GM04503 (cell line): ENCODE results near the gene RAD51.
A peak's percentile ranks its signal among the peaks of the same experiment; 100 is the strongest.

Source experiments
- DNase-seq: peaks from one replicate; pipeline ENCODE4 v3.0.0-alpha.2; 2012; ENCODE audit warnings: low read depth

Gene RAD51

DNA sequence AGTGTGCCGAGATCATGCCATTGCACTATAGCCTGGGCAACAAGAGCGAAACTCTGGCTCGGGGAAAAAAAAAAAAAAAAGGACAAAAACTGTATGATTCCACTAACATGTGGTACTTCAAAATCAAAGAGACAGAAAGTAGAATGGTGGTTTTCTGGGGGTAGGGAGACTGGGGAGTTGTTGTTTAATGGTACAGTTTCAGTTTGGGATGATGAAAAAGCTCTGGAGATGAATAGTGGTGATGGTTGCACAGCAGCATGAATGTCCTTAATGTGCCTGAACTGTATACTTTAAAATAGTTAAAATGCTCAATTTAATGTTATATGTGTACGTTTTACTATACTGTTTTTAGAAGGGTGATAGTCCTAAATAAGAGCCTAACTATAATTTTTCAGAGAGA lies 27.4 kb downstream of the RAD51 start:
- DNase-seq: no peak

GRCh38 chr15:40722934-40723333 lies 28.0 kb downstream of the RAD51 start:
- DNase-seq: no peak

- DNase-seq: no peak
Observed at GRCh38 chr15:40723919-40724318, 28.9 kb downstream of the RAD51 start.

GRCh38 chr15:40731034-40731433 lies 36.1 kb downstream of the RAD51 start:
- no peak for DNase-seq

GRCh38 chr15:40736575-40736974 lies 41.6 kb downstream of the RAD51 start:
- no peak for DNase-seq

DNA sequence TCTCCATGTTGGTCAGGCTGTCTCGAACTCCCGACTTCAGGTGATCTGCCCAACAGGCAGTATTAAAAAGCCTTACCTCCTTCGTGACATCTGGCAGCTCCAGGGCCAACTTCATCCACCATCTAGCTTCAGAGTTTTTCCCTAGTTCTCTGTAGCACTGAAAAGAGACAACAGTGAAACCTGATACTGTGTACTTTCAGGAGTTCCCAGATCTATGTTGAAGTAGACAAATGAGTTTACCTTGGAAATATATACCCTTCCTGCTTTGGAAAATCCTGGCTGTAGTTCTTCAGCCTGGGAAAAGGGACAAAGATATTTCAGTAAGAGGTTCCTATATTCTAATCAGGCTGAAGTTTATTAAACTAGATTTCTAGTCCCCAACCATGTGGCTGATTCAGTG lies 42.1 kb downstream of the RAD51 start:
- no peak for DNase-seq

DNA sequence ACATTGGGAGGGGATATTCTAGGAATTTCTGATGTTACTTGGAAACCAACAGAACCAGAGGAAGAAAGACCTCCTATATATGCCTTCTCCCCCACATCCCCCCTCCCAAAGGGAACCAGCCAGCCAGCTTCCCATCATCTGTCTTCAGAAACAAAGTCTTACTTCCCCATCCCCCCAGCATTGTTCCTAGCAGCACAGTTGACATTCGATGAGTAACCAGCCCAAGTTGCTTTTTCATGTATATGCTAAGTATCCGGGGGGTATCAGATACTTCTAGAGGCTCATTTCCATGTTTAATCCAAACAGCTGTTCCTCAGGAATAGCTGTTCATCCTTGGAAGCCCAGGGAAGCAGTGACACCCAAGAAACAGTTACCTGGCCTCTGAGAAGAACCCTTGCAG lies 44.1 kb downstream of the RAD51 start:
- no peak for DNase-seq

DNA sequence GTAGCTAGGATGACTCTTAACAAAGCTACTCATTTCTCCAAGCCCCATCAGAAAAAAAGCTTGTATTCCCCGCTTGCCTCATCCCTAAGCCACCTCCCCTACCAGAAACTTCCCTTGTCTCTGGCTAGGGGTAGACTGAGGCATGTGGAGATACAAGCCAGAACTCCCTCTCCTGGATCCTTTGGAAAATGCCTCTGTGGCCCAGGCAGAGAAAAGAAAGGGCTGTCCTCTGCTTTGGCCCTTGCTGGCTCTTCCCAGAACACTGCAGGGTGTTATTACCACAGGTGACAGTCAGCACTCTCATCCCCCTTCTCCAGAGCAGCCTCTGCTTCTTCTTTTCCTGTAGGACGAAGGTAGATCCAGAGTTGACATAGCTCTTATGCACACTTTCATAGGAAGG lies 44.9 kb downstream of the RAD51 start:
- no peak for DNase-seq

GRCh38 chr15:40743485-40743901 lies 48.5 kb downstream of the RAD51 start:
- DNase-seq: no peak

- DNase-seq: peak; percentile 72
Observed at GRCh38 chr15:40743921-40744814, 49.2 kb downstream of the RAD51 start.

GRCh38 chr15:40744815-40745152 lies 49.8 kb downstream of the RAD51 start:
- no peak for DNase-seq

DNA sequence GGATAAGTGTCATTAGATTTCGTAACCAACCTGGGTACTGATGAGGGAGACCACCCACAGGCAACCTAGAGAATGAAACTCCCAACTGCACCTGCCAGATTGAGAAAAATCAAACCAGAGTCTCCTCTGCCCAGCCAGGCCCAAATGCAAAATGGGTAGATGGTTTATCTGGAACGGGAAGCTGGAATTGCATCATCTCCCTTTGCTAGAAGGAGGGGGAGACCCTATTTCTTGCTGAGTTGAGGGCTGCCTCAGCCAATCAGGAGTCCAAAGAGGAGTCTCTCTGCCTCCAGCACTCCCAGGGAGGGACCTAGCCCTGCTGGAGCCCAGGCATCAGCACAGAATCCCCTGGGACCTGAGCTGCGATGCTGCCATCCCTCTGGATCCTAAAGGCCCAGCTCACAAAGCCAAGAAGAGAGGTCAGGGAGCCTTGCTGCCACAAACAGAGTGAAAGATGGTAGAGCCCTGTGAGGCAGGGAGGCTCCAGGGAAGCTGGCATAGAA lies 52.0 kb downstream of the RAD51 start:
- no peak for DNase-seq

GRCh38 chr15:40747685-40748631 lies 53.0 kb downstream of the RAD51 start:
- no peak for DNase-seq

- no peak for DNase-seq
Observed at GRCh38 chr15:40749151-40749630, 54.2 kb downstream of the RAD51 start.

DNA sequence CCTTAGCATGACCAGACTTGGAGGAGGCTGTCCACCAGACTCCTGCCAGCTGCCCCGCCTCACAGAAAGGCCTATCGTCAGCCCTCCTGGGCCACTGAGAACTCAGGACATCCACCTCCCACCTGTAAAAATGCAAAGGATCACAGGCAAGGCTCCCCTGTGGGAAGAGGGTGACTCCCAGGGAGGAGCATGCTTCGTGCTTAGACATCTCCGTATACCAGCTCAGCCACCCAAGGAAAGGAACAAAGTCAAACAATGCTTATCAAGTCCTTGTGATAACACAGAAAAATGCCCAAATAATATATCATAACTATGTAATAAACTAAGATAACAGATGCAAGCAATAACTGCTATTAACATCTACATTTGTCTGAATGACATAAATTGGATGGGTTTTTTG lies 55.9 kb downstream of the RAD51 start:
- no peak for DNase-seq

DNA sequence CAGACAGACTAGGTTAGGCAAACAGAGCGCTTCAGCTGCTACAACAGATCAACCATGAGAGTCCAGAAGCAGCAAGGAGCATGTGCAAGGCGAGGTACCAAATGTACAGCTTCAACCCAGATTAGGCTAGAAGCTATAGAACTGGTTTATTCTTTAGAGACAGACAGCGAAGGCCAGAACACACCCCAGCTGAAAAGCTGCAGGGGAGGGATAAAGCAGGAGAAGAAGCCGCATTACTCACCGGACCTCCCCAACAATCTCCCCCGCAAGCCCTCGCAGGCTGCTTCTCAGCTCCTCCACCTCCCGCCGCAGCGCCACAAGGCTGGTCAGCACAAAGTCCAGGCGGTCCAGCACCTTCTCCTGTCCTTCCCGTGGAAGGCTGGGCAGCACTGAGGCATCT lies 56.8 kb downstream of the RAD51 start:
- DNase-seq: no peak

DNA sequence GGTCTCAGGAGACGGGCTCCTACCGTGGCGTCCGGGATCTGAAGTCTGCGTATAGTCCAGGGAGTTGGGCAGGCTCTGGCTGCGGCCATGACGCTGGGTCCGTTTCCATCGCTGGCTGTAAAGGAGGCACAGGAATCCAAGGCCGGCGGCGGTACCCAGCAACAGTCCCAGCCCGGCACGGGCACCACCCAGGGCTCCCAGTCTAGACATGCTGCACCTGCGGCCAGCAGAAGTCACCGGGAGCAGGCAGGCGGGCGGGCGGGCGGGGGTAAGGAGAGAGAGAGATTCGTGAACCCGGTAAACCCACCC lies 59.6 kb downstream of the RAD51 start:
- DNase-seq: no peak

DNA sequence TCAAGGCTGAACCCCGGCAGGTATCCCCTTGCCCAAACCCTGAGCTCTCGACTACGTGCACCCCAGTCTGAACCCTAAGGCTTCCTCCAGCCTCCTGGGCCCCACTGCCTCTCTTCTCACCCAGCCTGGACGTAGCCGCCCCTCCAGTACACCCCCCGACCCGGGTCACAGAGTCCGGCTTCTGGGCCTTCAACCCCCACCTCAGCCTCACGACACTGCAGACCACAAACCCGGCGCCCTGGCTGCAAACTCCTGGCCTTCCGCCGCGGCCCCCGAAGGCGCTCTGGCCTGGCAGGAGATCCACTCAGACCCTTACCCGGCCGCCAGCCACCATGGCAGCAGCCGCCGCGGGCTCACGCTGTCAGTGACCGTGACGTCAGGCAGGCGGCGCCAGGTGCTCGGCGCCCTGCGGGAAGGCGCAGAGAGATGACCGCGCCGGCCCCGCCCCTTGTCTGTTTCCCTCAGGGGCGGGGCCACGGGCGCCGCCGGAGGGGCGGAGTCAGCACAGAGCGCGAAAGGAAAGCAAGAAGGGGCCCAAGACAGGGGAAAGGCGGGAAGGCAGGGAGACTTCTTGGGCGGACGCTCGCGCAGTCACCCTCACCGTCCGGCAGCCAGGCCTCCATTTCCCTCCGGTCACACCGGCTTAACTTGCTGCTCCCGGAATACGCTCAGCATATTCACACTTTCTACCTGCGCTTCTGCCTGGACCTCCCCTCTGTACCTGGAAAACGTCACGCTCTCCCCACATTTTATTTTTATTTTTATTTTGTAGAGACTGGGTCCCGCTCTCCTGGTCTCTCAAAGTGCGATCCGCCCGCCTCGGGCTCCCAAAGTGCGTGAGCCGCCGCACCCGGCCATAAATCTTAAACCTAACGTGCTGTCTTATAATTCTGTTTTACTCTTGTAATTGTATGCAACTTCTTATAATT lies 60.2 kb downstream of the RAD51 start, which contains the start of gene RMDN3:
RMDN3 (minus strand) TSS at position 372 of the 929 bp plus-strand sequence. CDS start 471 bp downstream, outside the sequence.
- DNase-seq: no peak

DNA sequence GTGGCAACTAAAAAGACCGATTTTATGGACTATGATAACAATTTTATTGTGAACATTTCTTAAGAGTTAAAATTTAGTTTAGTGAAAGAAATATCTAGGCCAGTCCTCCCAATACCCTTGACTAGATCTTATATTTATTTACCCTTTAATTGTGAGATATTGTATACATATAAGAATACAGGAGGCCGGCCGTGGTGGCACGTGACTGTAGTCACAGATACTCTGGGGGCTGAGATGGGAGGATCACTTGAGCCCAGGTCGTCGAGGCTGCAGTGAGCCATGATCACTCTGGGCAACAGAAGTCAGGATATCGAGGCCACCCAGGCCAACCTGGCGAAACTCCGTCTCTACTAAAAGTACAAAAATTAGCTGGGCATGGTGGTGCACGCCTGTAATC lies 60.8 kb downstream of the RAD51 start:
- DNase-seq: no peak

- DNase-seq: no peak
Observed at GRCh38 chr15:40756938-40757337, 62.0 kb downstream of the RAD51 start.

GRCh38 chr15:40759961-40760360 lies 65.0 kb downstream of the RAD51 start:
- DNase-seq: no peak
